ENCODE results near the gene THAP3.

THAP3 gene

GRCh38 chr1:6624710-6625583 lies at the start of gene THAP3:
Gene THAP3 (plus strand): TSS chr1:6624868. CDS start chr1:6625219, 351 bp downstream.
- DNase-seq = peak; percentile 85

DNA sequence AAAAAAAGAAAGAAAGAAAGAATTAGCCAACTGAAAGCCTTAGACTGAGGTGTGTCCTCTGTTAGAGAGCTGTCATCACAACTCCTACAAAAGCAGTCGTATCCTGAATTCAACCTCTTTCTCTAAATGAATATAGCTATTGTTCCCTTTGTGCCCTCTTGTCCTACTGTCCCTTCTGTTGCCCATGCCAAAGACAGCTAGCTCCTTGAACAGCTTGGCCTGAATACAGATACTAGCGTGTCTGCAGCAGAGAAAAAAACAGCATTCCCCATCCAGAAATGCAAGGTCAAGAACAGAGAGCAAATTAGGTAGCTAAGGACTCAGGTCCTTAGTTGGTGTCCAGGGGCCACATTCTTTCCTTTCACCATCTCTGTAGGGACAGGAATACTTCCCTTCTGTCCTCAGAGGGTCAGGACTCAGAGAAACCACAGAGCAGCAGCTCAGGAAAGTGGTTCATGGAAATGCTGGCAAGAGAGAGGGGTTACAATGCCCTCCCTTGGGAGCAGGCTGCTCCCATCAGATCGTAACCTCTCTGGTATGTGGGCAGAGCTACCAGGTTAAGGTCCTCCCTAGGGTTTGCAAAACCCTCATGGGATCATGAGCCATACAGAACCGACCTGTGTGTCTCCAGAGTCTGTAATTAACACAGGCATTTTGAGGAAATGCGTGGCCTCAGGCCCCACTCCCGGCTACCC lies 46.7 kb upstream of the THAP3 start:
- DNase-seq = peak; percentile 24

- no peak for DNase-seq
Observed at GRCh38 chr1:6578624-6579373, 45.9 kb upstream of the THAP3 start.

- peak; percentile 99 for DNase-seq
Observed at GRCh38 chr1:6579374-6580118, 45.1 kb upstream of the THAP3 start, which contains the start of gene ZBTB48. Gene ZBTB48 (plus strand): TSS chr1:6579994. CDS start chr1:6580610, 616 bp downstream.

- no peak for DNase-seq
Observed at GRCh38 chr1:6580119-6580592, 44.5 kb upstream of the THAP3 start.

GRCh38 chr1:6580593-6581409 lies 43.9 kb upstream of the THAP3 start:
- no peak for DNase-seq

DNA sequence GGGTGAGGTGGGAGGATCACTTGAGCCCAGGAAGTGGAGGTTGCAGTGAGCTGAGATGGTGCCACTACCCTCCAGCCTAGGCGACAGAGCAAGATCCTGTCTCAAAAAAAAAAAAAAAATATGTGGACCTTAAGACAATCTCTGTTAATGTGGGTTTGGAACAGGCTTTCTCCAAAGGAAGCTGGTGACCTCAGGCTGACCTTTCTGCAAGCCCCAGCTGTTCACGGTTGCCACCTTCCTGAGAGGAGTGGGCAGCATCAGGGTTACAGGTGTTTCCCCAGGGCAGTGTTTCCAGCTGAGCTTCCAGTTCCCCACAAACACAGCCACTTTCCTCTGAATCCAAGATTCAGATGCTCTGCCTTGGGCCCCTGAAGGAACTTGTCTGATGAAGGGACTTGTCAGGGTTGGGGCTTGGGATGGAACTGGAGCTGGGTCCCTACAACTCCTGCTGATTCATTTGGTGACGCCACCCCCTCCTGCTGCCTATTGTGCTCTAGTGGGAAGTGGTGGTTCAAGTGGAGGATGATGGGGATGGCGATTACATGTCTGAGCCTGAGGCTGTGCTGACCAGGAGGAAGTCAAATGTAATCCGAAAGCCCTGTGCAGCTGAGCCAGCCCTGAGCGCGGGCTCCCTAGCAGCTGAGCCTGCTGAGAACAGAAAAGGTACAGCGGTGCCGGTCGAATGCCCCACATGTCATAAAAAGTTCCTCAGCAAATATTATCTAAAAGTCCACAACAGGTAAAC lies 42.9 kb upstream of the THAP3 start:
- DNase-seq = no peak

GRCh38 chr1:6582370-6582769 lies 42.3 kb upstream of the THAP3 start:
- DNase-seq = no peak

- no peak for DNase-seq
Observed at GRCh38 chr1:6584126-6585080, 40.3 kb upstream of the THAP3 start.

- DNase-seq = no peak
Observed at GRCh38 chr1:6585081-6585722, 39.5 kb upstream of the THAP3 start.

GRCh38 chr1:6585841-6586240 lies 38.8 kb upstream of the THAP3 start:
- DNase-seq = no peak

GRCh38 chr1:6586404-6586816 lies 38.3 kb upstream of the THAP3 start:
- DNase-seq = no peak

- DNase-seq = peak; percentile 52
Observed at GRCh38 chr1:6587261-6588005, 37.2 kb upstream of the THAP3 start.

GRCh38 chr1:6588128-6588892 lies 36.4 kb upstream of the THAP3 start:
- no peak for DNase-seq

DNA sequence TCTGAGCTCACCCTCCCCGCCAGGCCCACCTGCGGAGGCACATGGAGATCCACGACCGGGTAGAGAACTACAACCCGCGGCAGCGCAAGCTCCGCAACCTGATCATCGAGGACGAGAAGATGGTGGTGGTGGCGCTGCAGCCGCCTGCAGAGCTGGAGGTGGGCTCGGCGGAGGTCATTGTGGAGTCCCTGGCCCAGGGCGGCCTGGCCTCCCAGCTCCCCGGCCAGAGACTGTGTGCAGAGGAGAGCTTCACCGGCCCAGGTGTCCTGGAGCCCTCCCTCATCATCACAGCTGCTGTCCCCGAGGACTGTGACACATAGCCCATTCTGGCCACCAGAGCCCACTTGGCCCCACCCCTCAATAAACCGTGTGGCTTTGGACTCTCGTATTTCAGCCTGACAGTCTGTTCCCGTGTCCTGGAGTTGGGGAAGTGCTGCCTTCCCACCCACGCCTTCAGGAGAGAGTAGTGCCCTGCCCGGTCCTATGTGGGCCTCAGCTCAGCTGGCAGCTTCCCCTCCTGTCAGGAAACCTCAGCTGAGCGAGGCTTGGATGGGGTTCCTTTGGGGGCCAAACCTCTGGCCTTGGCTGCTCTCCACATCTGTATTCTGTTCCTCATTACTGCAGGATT lies 35.7 kb upstream of the THAP3 start:
- DNase-seq = no peak

- DNase-seq = no peak
Observed at GRCh38 chr1:6590046-6590445, 34.6 kb upstream of the THAP3 start.

DNA sequence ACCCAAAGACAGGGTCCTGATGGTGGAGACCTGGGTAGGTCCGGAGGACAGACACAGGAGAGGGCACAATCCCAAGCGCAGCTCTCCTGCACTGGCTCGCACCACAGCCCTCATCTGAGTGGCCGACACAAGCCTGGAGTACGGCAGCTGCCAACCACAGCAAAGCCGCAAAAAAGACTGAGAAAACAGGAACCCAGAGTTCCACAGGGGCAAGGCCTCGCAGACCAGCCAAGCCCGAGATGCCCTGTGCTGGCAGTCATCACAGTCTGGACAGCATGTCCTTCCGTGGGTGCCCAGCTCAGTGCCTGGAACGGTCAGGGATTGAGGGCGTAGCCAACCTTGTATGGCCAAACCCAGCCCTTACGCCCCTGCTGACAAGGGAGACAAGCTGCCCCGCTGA lies 33.4 kb upstream of the THAP3 start:
- peak; percentile 11 for DNase-seq

Measured in midbrain (tissue), 1 donor.